BJ (cell line): ENCODE results near the gene LRCH3. TPM values are rescaled to one million over a fixed set of nuclear protein-coding genes. Genes with fewer than 3 reads are reported as not detected.

Experiments used
- CTCF ChIA-PET: fragments of 350-600 bp; formaldehyde crosslinking; extraction: SDS; loops from one replicate; lab custom pipeline; 2021; ENCODE audit warnings: antibody characterized with exemption, inconsistent platforms; lab: Yijun Ruan, JAX
- POLR2A ChIA-PET: fragments of 300-600 bp; sonication (Branson Sonifier 250); formaldehyde crosslinking; extraction: SDS; loops from one replicate; lab custom pipeline; 2021; ENCODE audit warnings: antibody characterized with exemption; lab: Charles Lee
- DNase-seq: peaks from one replicate; pipeline ENCODE4 v3.0.0-alpha.2; 2011; ENCODE audit warnings: low read depth
- H3K27me3 ChIP-seq: 2 replicates; pipeline ENCODE4 v1.6.0; 2011; ENCODE audit warnings: low read length; ENCODE audit not compliant: control insufficient read depth, insufficient read depth
- H3K36me3 ChIP-seq: 2 replicates; pipeline ENCODE4 v1.5.1; 2011; ENCODE audit warnings: low read length; ENCODE audit not compliant: control insufficient read depth, insufficient read depth
- H3K4me3 ChIP-seq: 2 replicates; pipeline ENCODE4 v1.5.1; 2011; ENCODE audit warnings: low read depth, mild to moderate bottlenecking, control low read depth, low read length
- polyA plus RNA-seq: library from polyadenylated mRNA; depleted of rRNA; stranded (reverse); fragments of >200 nt; gene quantifications from 2 replicates; pipeline ENCODE4 v1.2.3, GENCODE V29; 2011
- TF ChIP-seq, protein P1 (sequence below): IDR thresholded peaks from 2 replicates; pipeline ENCODE4 v1.5.1; 2011; ENCODE audit warnings: low read depth, mild to moderate bottlenecking, control low read depth, inconsistent platforms, low read length, moderate library complexity; ENCODE audit not compliant: insufficient read depth

Gene LRCH3
- polyA plus RNA-seq, 1 experiment: 155 TPM

DNA sequence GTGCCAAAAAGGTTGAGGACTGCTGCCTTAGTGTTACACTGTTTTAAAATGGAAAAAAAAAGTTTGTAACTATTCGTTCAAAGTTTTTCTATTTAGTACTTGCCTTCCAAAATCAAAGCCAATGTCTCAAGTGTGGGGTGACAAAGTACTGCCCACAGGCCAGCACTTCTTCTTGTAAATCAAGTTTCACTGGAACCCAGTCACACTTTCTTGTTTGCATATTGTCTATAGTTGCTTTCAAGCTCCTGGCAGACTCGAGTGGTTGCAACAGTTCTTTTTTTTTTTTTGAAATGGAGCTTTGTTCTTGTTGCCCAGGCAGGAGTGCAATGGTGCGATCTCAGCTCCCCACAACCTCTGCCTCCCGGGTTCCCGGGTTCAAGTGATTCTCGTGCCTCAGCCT, 83.6 kb downstream of the LRCH3 start:
- H3K4me3 ChIP-seq: no peak overlapping the region
- ChIA-PET CTCF (interaction anchor here (0.6 kb wide), 1 partner anchor 258 kb away, joined by 3 read pairs; no protein-coding TSS in a partner anchor), POLR2A (no interaction called here)
- H3K36me3 ChIP-seq: peaks cover 11% of the 10 kb centered on the region
- no peak for DNase-seq
- no peaks in the 10 kb centered on the region for H3K27me3 ChIP-seq
- TF ChIP-seq, protein P1, sequence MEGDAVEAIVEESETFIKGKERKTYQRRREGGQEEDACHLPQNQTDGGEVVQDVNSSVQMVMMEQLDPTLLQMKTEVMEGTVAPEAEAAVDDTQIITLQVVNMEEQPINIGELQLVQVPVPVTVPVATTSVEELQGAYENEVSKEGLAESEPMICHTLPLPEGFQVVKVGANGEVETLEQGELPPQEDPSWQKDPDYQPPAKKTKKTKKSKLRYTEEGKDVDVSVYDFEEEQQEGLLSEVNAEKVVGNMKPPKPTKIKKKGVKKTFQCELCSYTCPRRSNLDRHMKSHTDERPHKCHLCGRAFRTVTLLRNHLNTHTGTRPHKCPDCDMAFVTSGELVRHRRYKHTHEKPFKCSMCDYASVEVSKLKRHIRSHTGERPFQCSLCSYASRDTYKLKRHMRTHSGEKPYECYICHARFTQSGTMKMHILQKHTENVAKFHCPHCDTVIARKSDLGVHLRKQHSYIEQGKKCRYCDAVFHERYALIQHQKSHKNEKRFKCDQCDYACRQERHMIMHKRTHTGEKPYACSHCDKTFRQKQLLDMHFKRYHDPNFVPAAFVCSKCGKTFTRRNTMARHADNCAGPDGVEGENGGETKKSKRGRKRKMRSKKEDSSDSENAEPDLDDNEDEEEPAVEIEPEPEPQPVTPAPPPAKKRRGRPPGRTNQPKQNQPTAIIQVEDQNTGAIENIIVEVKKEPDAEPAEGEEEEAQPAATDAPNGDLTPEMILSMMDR: no peak

GRCh38 chr3:197877902-197878301, 86.8 kb downstream of the LRCH3 start:
- Histone ChIP-seq H3K27me3 (no peaks in the 10 kb centered on the region), H3K4me3 (no peak overlapping the region), H3K36me3 (peaks cover 6% of the 10 kb centered on the region)
- no peak for DNase-seq
- CTCF ChIA-PET: no interaction called here
- POLR2A ChIA-PET: no interaction called here
- TF ChIP-seq, protein P1: no peak

- Histone ChIP-seq H3K27me3 (no peaks in the 10 kb centered on the region), H3K36me3 (peaks cover 5% of the 10 kb centered on the region), H3K4me3 (no peak overlapping the region)
- DNase-seq: no peak
- POLR2A ChIA-PET: no interaction called here
- CTCF ChIA-PET: no interaction called here
- TF ChIP-seq, protein P1: no peak
These were observed 87.4 kb downstream of the LRCH3 start for GRCh38 chr3:197878427-197878826.

DNA sequence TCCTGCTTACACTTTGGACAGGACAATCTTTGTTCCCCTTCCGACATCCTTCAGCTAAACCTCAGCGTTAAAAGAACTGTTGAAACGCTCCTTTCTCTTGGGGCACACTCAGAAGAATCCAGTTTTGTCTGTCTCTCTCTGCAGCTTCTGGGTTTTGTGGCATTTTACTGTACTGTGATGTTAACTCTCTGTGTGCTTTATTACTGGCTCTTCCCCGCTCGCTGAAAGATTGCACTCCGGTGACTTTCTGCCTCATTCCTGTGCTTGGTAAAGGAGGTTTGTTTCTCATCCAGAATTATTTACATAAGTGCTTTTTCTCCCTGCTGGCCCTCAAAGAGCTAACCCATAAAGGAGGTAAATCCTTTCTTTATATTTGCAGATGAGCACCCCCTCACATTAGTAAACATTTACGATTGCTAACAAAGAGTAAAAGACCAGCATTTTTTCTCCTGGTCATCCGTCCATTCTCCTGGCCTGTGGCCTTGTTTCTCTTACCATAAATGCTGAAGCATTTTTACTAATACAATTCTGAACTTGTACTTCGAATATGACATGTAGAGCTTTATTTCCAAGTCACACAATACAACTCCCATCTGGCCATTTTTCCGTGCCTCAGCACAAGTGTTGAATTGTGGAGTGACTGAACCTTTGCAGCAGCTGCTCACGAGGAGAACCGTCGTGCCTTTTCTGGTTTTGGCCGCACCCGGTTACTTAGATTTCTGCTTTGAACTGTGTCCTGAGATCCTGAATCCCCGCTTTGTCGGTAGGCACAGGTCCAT, 89.6 kb downstream of the LRCH3 start:
- H3K27me3 ChIP-seq: no peaks in the 10 kb centered on the region
- peaks cover 9% of the 10 kb centered on the region for H3K36me3 ChIP-seq
- CTCF ChIA-PET: interaction anchor here (2.2 kb wide), 1 partner anchor 11 kb away, joined by 7 read pairs; no protein-coding TSS in a partner anchor
- DNase-seq: no peak
- POLR2A ChIA-PET: no interaction called here
- H3K4me3 ChIP-seq: no peak overlapping the region
- TF ChIP-seq, protein P1: no peak

GRCh38 chr3:197881270-197881969, 90.4 kb downstream of the LRCH3 start:
- H3K36me3 ChIP-seq: peaks cover 9% of the 10 kb centered on the region
- CTCF ChIA-PET: interaction anchor here (2.2 kb wide), 1 partner anchor 10 kb away, joined by 7 read pairs; no protein-coding TSS in a partner anchor

More at GRCh38 chr3:197881270-197881969, 90.4 kb downstream of the LRCH3 start:
- DNase-seq: no peak
- H3K4me3 ChIP-seq: no peak overlapping the region
- TF ChIP-seq, protein P1: no peak
- POLR2A ChIA-PET: no interaction called here
- H3K27me3 ChIP-seq: no peaks in the 10 kb centered on the region
